HG03460 (cell line): Measurements from ENCODE around the gene MGAM2.
"Not testable (repeated sequence)": the region's sequence is repeated elsewhere in the genome, so short reads cannot be mapped to it uniquely, and the experiment has no call there.

Experiments
- ATAC-seq: cut with Tn5 transposase; IDR thresholded peaks from one replicate; pipeline ENCODE4 v1.9.1; 2021; ENCODE audit not compliant: unreplicated experiment

Gene MGAM2

DNA sequence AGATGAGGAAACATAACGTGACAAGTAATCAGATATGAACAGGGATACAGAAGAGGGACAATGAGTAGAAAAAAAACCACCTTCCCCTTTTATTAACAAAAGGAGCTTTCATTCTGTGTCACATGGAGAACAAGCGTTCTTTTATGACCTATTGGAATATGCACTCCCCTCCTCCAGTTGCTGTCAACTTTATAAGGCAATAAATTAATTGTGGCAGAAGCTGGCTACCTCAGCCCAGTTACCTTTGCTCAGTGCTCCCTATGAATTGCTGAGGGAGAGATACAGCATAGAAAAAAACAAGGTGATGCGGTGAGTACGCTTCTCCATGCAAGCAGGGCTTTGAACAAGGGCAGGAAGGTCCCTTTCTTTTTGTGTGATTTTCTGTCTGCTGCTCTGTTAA is at the start of gene MGAM2:
MGAM2 (plus strand) TSS at position 220 of the 400 bp plus-strand sequence. CDS start 5,156 bp downstream, outside the sequence.
- no peak for ATAC-seq

DNA sequence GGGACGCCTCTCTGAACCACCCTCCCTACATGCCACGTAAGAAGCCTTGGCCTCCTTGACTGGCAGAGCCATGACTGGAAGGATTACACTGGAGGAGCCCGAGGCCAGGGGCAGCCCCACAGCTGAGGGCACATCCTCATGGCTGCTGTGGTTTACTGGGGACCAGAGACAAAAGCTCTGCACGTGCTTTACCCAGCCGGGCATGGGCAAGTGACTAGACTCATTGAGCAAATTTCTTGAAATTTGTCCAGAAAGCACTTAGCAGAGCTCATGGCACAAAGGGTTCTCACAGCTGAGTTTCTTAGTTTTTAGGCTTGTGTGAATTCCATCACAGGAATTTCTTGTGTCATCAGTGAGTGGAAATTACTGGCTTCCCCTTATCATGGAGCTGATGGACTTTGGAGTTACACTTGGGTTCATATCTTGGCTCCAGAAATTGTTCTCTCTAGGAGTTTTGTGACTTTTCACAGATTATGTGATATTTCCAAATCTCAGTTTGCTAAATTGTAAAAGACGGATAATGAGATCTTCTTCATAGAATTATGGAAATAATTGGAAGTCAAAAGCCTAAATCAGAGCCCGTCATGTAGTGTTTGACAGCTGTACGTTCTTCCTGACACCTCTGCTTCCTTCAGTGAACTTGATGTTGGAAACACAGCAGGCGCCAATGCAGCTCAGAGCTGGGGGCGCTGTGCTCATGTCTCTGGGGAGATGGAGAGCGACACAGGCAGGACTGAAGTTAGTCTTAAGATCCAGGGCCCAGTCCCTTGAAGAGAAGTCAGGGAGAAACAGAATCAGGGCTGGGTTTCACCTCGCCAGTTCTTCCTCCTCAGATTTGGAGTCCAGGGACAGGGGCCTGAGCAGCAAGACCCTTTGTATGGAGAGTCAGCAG is 47.7 kb upstream of the MGAM2 start:
- ATAC-seq: no peak

DNA sequence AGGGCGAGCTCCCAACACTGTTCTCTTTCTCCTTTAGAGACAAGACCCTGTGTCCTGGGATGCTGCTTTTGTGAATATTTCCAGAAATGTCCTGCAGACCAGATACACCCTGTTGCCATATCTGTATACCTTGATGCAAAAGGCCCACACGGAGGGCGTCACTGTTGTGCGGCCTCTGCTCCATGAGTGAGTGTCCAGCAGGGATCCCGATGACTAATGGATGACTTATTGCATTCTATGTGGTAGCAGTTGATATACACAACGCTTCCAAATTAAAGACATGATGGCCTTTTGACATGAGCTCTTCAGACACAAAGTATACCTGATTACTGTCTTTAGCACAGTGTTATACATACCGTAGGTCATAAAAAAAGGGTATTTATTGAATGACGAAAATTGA is 45.0 kb upstream of the MGAM2 start:
- ATAC-seq: no peak

DNA sequence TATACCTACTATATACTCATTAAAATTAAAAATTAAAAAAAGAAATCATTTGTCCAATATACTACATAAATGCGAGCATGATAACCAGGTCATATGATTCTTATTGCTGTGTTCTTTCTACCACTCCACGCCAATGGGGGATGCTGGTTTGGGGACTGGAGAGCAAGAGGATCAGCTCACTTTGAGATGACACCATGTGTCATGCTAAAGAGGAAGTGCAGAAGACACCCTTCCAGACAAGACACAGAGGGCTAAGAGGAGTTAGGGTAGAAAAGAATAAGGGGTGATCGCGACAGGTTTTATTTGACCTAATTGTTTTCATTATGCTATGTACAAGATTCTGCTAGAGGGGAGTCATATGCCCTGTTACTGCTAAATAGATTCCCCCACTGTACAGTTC is 33.8 kb upstream of the MGAM2 start:
- no peak for ATAC-seq

DNA sequence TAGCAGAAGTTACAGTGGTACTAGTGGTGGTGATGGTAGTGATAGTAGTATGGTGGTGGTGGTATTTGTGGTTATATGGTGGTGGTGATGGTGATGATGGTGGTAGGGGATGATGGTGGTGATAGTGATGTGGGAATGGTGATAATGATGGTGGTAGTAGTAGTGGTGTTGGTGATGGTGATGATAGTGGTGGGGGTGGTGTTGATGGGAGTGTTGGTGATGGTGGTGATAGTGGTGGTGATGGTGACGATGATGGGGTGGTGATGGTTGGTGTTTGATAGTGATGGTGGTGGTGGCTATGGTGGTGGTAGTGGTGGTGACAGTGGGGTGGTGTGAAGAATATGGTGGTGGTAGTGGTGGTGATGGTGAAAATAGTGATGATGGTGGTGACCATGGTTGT is 27.9 kb upstream of the MGAM2 start:
- ATAC-seq: no peak

DNA sequence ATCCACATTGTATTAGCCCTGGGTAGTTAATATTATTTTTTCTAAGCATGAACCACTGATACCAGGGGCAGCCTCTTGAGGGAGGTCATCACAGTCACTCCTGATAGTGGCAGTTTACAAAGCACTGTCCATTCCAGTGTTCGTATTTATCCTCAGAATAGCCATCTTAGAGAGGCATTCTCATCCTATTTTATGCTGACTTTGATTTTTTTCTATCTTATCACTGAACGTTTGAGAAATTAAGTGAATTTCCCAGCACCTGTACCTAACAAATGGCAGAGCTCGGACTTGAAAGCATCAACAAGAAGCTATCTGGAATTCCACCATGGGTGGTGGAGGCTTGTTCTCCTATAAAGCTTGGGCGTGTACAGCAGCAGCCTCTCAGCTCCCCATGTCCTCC is 26.1 kb upstream of the MGAM2 start:
- ATAC-seq: no peak

DNA sequence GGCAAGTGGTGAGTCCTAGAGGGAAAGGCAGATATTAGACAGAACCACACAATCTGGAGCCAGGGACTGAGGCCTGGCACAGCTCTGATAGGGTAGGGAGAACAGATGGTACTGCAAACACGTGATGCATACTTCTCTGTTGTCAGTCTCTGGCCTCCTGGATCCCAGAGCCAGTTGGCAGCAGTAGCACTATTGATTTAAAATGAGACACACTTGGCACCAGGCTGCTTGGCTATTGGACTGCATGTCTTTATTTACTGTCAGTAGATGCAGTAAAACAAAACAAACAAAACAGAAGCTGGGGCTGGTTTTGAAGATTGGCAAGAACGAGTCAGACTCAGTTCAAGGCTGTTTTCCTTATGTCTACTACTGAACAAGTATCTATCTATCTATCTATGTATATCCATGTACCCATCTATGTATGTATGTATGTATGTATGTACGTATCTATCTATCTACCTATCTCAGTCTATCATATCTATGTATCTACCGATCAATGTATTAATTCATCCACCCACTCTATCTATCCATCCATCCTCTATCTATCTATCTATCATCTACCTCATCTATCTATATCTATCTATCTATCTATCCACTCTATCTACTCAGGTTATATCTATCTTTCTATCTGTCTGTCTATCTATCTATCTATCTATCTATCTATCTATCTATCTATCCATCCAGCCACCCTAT is 23.4 kb upstream of the MGAM2 start:
- ATAC-seq: no peak

DNA sequence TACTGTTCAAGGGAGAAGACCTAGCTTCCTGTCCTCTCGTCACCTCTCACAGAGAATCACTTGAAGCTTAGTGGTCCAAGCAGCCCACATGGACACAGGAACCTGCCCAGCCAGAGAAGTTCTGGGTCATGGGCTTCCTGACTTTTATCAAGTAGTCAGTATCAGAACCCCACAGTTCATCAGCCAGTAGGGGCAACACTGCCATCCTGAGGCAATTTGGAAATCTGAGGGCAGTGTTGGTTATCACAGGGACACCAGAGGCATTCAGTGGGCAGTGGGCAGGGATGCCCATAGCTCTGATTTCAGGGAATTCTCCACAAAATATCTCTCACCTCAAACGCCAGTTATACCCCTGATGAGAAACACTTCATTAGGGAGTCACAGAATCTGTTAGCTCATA is 22.5 kb upstream of the MGAM2 start:
- no peak for ATAC-seq

DNA sequence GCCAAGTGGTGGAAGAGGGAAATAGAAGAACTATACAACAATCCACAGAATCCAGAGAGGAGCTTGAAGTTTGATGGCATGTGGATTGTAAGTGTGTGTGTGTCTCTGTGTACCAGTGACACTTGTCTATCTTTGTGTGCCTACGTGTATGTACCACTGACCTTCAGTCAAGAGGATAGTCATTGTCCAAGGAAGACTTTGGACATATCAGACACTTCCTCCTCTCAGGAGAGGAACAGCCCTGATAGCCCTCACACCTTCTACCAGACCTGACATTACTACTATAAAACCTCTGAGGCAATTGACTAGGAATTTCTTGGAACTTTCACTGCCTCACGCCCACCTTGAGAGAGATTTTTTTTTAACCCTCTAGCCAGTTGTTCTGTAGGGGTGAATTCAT is 19.6 kb upstream of the MGAM2 start:
- no peak for ATAC-seq

DNA sequence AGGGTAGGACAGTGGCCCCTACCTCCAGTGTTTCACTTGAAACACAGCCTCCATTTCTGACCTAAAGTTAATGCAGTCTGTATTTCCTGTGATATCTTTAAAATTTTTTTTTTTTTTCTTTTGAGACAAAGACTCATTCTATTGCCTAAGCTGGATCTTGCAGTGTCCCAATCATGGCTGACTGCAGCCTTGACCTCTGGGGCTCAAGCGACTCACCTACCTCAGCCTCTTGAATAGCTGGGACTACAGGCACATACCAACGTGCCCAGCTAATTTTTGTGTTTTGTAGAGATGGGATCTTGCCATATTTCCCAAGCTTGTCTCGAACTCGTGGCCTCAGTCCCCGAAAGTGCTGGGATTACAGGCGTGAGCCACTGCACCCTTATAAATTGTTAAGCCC is 16.7 kb upstream of the MGAM2 start:
- no peak for ATAC-seq

DNA sequence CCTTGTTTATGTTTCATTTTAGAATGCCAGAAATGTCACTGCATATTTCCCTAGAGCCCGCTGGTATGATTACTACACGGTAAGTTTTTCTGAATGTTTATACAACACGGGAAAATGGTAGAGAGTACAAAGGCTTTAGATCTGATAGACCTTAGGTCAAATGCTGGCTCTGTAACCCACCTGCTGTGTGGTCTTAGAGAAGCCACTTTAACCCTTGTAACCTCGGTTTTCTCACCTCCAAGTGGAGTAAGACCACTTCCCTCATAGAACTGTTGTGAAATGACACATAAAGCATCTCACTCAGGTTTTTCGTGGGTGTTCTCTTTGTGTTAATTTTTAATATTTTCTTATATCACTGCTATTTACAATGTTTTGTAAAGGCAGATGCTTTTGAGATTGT is 13.9 kb upstream of the MGAM2 start:
- ATAC-seq: no peak

DNA sequence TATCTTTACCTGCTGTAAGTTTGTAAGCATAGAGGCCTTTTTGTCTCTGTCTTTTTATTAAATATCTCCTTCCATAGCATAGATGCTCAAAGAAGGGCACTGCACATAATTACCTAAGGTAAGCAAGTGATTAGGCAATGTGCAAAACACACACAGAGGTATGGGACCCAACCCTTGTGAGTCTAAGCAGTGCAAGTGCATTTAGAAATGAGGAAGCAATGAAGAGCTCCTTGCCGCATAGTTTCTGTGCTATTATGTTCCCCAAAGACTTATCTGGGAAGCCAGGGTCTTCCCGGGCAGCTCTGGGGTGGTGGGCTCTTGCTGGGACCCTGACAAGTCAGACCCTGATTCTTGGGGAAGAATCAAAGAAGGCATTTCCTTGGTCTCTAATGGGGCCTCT is 13.5 kb upstream of the MGAM2 start:
- no peak for ATAC-seq

DNA sequence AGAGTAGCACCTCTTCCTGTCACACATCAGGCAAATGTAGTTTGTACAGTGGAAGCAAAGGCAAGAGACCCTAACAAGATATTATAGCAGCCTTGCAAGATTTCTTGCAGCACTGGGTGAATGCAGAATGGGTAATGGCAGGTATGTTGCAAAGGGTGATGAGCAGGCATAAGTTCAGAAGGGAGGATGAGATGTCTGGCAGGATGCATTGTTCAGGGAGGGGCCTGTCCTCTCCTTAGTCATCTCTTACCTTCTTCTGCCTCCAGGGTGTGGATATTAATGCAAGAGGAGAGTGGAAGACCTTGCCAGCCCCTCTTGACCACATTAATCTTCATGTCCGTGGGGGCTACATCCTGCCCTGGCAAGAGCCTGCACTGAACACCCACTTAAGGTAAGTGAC is 12.2 kb upstream of the MGAM2 start:
- ATAC-seq: not testable (repeated sequence)

DNA sequence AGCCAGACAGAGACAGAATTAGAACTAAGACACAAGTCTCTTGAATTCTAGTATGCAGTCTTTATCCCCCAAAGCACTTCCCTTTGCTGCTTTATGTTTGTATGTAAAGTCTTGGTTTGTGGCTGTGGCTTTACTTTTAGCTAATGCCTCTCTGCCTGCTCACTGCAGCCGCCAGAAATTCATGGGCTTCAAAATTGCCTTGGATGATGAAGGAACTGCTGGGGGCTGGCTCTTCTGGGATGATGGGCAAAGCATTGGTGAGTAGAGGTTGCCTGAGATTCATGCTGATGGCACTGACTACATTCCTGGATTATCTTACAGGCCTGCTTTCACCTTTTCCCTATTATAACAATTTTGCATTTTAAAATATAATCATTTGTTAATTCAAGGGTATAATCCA is 10.9 kb upstream of the MGAM2 start:
- no peak for ATAC-seq

DNA sequence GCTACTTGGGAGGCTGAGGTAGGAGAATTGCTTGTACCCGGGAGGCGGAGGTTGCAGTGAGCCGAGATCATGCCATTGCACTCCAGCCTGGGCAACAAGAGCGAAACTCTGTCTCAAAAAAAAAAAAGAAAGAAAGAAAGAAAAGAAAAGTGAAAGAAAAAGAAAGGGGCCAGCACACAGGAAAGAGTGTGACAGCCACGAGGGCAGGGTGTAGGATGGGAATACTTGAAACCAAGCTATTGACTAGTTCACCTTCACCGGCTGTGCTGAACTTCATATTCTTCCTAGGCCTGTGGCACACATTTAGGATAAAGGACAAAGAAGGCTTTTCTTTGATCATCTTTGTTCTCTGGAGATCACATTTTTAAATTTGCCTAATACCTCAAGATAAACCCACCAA is 9.7 kb upstream of the MGAM2 start:
- not testable (repeated sequence) for ATAC-seq

DNA sequence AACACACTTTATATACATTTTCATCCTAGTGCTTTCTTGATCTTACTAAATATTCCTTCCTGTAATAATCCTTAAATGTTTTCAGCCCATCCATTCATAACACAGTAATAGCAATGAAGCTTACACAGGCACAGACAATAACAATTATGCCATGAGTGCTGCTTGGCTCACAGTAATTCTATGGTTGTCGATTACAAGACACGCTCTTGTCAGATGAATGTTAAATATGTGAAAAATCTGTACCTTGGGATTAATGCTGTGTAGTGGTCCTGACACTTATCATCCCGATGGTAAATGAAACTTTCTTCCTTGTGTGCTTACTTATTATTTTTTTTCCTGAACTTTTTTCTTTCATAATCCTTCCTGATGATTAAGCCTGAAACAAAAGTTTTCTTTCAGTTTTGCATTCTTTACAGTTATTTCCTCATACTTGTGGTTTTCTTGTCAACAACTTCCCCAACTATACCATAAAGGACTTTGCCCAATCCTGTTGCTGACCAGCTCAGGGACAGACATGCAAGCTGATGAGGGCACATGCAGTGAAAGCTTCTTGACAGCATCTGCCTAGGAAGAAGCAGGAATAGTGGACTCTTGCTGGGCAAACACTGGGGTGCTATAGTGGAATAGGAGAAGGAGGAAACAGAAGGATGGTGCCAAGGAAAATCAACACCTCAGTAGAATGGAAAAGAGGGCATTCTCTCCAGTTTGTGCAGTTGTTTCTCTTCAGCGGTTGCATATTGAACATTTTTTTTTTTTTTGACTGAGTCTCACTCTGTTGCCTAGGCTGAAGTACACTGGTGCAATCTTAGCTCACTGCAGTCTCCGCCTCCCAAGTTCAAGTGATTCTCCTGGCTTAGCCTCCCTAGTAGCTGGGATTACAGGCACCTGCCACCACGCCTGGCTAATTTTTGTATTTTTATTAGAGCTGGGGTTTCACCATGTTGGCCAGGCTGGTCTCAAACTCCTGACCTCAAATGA is 6.7 kb upstream of the MGAM2 start:
- no peak for ATAC-seq

DNA sequence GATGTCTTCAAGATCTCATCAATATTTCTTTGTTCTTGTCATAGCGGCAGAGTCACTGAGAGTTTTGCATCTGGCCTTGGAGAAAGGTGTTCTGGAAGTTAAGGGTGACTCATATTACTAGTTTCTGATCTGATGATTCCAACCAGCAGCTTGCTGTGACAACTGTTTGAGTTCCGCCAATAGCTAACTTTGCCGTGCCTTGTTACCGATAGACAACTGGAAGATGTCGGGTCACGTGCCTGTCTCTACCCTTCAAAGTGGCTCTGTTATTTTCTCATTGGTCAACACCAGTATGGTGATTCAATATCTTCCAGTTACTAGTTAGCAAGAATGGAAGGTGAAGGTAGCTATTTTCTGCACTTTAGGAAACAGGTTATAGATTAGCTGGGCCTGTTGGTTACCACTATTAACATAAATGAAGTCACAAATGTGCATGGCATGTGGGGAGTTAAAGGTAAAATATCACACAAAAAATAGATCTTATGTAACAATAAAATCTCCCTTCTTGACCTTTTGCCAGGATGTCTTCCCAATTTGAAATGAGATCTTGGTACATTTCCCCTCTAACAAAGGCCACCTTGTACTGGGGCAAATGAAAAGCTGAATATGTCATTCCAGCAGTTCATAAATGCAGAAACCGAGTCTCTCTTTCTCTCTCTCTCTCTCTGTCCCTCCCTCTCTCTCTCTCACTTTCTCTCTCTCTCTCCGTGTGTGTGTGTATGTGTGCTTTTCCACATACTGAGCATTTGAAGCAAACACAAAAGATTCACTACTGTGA is 2.6 kb upstream of the MGAM2 start:
- no peak for ATAC-seq

DNA sequence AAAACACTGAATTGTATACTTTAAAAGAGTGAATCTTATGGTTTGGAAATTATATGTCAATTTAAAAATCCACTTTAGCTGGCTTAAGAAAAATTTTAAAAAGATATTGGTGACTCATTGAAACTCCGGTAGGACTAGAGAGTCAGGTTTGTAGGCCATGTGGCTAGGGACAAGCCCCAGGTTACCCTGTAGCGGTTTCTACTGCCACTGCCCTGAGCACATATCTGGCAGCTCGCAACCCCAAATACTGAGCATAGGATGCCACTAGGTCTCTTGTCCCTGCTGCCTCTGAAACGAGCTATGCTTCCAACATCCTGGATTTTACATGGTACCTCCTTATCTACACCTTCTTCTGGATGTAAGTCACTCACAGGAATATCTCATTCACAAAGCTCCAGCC is 1.4 kb upstream of the MGAM2 start:
- ATAC-seq: no peak

DNA sequence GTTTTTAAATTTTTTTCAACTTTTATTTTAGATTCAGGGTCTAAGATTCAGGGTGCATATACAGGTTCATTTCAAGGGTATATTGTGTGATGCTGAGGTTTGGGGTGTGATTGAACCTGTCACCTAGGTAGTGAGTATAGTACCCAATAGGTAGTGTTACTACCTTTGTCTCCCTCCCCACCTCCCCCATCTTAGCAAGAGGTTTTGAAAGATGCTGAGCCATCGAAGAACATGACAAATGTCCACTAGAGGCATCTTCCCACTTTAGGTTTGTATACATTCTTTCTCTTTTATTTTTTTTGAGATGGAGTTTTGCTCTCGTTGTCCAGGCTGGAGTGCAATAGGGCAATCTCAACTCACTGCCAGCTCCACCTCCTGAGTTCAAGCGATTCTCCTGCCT is 880 bp upstream of the MGAM2 start:
- no peak for ATAC-seq

DNA sequence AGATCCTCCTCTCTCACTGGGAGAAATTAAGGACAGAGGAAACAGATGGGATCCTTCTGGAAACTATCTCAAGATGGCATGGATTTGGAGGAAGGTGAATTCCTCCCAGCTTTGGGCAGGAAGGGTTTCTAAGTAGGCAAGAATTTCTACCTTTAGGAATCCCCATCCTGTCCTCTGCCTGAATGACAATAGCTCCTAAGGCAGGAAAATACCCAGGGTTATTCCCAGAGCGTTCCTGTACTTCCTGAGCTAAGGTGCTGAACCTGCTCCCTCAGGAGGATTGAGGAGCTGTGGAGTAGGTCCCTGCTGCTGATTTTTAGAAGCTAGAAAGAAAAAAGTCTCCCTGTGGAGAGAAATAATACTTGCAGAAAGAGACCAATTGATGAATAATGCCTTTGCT is 568 bp downstream of the MGAM2 start:
- ATAC-seq: no peak

DNA sequence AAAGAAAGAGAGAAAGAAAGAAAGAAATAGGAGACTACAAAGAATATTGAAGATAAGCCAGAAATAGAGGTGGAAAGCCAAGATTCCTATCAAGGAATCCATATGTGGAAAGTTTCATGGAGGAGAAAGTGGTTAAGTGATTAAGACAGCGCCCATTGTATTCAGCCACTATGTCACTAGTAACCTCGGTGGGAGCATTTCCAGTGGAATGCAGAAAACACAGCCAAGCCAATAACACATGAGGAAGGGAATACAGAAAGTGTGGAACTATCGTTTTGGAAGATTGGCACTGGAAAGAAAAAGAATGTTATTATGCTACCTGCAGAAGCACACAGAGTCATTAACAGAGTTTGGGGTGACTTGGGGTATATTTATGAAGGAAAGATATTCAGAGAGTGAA is 2.7 kb downstream of the MGAM2 start:
- no peak for ATAC-seq
